GM18951 (cell line): ENCODE data around the gene RANBP3L.
A peak's percentile ranks its signal among the peaks of the same experiment; 100 is the strongest.

Experiments
- POLR2A ChIP-seq: IDR thresholded peaks from 4 replicates; pipeline ENCODE4 v1.6.1; 2011; ENCODE audit warnings: mild to moderate bottlenecking; ENCODE audit not compliant: insufficient read length, insufficient read depth; ENCODE audit errors: extremely low read depth
- in situ Hi-C: fragments of 300-500 bp; cut with MboI; formaldehyde crosslinking; loops from one replicate; pipeline ENCODE4 v1.12.0; 2022; ENCODE audit warnings: low sequenced_read_pairs, mixed read lengths, inconsistent platforms; ENCODE audit not compliant: unreplicated experiment

Gene RANBP3L

DNA sequence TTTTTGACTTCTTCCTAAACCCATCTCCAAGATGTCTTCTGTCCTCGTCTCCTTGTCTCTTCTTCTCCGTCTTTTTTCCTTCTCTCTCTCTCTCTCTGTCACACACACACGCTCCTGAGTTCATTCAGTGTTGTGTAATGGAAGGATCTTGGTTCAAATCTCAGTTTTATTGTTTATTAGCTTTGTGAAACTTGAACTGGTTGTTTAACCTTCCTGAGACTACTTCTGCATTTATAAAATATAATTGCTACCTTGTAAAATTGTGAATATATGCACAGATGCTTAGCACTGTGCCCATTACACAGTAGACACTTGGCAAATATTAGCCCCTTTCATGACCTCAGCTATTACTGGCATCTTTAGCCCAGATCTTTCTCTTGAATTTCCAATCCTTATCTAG lies 57.6 kb downstream of the RANBP3L start:
- in situ Hi-C loops: no loop called here
- no peak for TF ChIP-seq POLR2A

- TF ChIP-seq POLR2A: no peak
- in situ Hi-C loops: no loop called here
These were observed 58.0 kb downstream of the RANBP3L start for GRCh38 chr5:36243653-36244052.

DNA sequence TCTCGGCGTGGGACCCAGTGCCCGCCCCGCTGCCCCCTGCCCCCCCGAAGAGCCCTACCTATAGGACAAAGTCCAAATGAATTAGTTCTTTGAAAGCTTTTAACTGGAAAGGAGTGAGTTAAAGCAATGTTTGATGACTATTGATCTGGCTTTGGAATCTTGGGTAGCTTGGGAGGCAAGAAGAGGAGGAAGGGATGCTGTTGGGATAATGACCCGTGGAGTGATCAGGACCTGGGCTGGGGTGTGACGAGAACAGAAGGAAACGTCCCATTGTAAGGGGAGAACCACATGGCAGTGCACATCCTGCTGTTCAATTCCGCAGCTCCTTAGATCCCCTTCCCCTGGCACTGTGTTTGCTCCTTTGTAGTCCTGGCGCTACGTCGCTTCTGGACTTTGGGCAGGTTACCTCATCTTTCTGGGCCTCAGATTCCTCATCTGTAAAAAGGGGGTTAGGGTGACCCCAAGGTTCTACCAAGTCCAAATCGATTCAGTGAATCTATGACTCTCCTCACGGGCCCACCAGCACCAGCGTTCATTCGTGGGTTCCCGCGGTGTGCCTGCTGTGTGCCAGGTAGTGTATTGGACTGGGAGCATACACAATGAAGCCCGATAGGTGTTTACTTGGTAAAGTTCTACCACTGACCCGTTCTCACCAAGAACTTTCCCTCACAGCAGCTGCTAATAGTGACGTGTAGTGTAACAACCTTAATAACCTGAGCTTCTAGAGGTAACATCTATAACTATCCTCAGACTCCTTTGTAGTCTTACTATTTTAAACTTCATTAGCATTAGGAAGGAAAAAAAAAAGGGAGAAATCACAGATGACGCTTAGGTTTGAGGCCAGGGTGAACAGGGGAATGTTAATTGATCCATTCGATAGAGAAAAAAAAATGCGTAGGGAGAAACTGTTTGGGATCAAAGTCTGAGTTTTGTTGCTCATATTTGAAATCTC lies 58.9 kb downstream of the RANBP3L start:
- no peak for TF ChIP-seq POLR2A
- in situ Hi-C loops: no loop called here

DNA sequence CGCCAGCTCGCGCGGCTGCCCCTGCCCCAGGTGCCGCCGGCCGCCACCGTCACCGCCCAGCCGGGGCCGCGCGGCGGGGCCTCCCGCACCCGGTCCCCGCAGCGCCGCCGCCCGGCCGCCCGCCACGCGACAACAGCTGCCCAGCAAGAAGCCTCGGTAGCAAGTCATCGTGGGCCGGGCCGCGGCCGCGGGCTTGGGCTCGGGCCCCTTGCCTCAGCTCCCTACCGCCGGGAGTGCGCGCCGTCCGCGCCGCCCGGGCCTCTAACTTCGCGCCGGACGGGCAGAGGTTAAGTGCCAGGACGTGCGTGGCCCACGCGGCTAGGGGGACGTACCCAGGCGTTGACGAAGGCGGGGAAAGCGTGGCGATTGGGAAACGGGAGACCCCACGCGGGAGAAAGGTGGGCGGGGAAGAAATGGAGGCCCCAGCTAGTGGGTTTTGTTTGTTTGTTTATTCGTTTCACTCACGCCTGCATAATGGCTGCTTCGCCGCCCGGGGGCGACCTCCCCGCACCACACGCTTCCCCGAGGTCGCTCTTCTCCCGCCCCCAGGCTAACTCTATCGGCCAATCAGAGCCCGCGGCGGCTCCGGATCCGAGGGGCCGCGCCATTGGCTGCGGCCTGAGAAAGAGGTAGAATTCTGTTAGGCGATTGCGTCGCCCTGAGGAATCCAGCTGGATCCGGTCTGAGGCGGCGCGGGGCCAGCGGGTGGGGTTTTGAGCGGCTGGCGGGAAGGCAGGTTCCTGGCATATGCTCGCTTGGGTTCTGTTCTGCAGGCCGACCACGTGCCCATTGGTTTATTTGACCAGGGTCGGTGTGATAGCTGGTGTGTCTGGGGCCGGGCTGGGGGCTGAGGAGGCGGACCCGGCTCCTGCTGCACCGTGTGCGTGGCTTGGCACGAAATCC lies 59.8 kb downstream of the RANBP3L start, which contains the start of gene NADK2:
TSS of gene NADK2 (minus strand) at position 295 of the 903 bp plus-strand sequence. CDS start at position 168, 127 bp downstream.
- TF ChIP-seq POLR2A: peak; percentile 51
- in situ Hi-C loops: no loop called here

DNA sequence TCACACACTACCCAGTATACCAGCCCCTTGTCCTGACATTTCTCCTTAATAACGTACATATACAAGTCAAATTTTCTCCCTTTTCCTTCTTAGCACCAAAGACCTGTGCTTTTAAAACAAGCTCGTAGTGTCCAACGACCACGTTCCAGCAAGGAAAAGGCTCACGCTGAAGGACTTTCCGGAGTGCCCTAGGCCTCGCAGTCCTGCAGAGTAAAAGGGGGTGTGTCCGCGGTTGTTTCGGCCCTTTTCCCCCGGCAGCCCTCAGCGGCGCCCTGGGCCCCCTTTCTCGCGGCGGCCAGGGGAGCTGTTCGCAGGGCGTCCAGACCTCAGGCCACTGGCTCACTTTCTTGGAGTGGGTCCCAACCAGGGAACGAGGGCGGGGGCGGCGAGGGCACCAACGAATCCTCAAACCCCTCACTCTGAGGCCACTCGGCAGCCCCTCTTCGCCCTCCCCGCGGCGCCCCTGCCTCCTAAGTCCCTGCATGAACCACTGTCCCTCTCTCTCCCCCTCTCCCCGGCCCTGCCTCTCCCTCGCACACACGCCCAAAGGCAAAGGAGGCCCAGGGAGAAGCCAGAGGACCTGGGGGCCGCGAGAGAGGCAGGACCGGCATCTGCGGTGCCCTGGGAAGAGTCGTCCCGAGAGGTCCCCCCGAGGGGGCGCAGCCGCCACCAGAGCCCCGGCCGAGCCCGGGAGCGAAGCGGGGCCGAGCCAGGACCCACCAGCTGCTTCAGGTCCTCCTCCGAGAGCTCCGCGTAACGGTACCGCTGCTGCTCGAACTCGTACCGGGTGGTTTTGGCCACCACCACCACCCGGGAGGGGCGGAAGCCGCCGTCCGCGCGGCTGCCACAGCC lies 60.7 kb downstream of the RANBP3L start:
- TF ChIP-seq POLR2A: no peak
- in situ Hi-C loops: no loop called here

DNA sequence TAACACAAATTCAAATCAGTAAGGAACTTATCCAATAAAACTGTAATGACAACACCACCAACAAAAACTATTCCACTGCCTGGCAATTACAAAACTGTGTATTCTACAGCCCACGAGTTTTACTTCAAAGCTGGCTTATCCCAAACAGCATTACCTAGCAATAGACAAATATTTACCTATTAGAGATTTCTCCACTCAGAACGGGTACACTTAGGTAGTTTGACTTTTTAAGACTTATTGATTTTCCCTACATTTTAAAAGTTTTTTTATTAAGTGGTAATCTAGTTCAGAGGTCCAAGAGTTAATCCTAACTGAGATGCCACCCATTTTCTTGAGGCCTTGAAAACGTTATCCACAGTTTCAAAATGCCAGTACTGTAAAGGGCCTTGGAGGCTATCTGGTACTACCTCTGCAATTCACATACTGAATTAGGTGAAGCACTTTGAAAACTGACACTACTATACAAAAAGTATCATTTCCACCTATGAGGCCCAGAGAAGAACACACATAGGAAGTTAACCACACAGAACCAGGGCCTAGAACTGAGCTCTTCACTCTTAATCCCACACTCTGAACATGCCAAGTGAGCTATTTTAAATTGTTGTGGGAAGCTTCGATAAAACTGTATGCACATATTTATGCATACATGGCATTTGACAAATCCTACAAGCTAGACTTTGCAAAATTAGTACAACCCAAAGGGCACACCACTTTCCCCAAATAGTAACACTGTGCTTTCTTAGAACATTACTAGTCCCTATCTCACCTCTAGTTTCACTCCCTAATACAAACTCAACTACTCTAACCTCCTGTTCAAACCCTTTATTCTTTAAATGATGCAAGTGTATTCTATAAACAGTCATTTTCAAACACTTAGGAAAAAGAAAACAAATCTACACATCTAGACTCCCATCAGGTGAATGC lies 62.1 kb downstream of the RANBP3L start:
- in situ Hi-C loops: no loop called here
- TF ChIP-seq POLR2A: no peak

- TF ChIP-seq POLR2A: no peak
- in situ Hi-C loops: no loop called here
These were observed 63.0 kb downstream of the RANBP3L start for GRCh38 chr5:36238502-36239295.

DNA sequence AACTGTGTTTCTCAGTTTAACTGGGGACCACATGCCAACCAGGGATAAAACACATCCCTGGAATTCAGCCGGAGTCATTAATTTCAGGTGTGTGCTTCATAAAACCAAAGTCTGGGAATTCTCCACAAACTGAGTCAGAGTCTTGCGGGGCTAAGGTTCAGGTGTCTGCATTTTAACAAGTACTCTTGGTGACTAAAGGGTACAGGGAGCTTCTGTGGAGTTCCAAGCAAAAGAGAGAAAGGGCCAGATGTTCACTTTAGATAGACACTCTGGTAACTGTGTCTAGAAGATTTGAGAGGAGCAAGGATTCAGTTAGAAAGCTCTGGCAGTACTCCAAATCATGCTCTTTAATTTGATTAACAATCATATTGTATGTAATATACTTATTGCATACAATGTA lies 64.0 kb downstream of the RANBP3L start:
- in situ Hi-C loops: no loop called here
- no peak for TF ChIP-seq POLR2A

DNA sequence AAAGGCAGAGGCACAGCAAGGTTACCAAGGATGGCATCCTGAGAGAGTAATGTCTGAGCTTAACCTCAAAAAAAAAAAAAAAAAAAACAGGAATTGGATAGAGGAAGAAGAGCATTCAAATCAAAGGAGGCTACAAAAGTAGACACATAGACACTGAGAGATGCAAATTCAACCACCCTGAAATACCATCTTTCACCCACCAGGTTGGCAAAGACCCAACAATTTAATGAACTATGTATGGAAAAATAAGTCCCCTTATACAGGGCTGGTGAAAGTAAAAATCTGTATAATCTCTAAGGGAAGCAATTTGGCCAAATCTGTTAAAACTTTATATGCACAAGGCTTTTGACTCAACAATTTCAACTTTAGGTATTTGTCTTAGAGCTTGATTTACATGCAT lies 64.9 kb downstream of the RANBP3L start:
- in situ Hi-C loops: no loop called here

GRCh38 chr5:36232533-36232932 lies 69.2 kb downstream of the RANBP3L start:
- in situ Hi-C loops: no loop called here
- TF ChIP-seq POLR2A: no peak

More for the DNA sequence above, 64.9 kb downstream of the RANBP3L start:
- TF ChIP-seq POLR2A: no peak
